Measurements from ENCODE around the gene RGS17.

Gene RGS17

GRCh38 chr6:153131037-153131981, at the start of gene RGS17 (continued):
- TF ChIP-seq ZSCAN4 (tag by site-specific recombination; IDR thresholded peaks at IDR 0.05): no peak
- TF ChIP-seq SP3 (tag by site-specific recombination; IDR thresholded peaks at IDR 0.05): peak; percentile 49
- TF ChIP-seq ZNF398 (tag by site-specific recombination; IDR thresholded peaks at IDR 0.05): peak; percentile 85
- no peak for TF ChIP-seq ZNF140 (tag by site-specific recombination; IDR thresholded peaks at IDR 0.05)
- TF ChIP-seq, protein P1, sequence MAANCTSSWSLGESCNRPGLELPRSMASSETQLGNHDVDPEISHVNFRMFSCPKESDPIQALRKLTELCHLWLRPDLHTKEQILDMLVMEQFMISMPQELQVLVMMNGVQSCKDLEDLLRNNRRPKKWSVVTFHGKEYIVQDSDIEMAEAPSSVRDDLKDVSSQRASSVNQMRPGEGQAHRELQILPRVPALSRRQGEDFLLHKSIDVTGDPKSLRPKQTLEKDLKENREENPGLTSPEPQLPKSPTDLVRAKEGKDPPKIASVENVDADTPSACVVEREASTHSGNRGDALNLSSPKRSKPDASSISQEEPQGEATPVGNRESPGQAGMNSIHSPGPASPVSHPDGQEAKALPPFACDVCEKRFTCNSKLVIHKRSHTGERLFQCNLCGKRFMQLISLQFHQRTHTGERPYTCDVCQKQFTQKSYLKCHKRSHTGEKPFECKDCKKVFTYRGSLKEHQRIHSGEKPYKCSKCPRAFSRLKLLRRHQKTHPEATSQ (tag by site-specific recombination; IDR thresholded peaks at IDR 0.05): no peak
- 0 out of 2 replicates have a peak, but pooled peaks have one; percentile 7 for TF ChIP-seq ZIC2 (tag by site-specific recombination; IDR thresholded peaks at IDR 0.05)
- no peak for TF ChIP-seq ZNF211 (tag by site-specific recombination; IDR thresholded peaks at IDR 0.05; ENCODE audit: low read depth)
- TF ChIP-seq ZNF777 (tag by site-specific recombination; IDR thresholded peaks at IDR 0.05; ENCODE audit: borderline replicate concordance): no peak
- TF ChIP-seq ZBTB26 (tag by site-specific recombination; optimal IDR thresholded peaks at IDR 0.05): peak; percentile 59
- peak; percentile 37; the same call in 1 of the 2 replicates for TF ChIP-seq SP2 (tag by site-specific recombination; IDR thresholded peaks at IDR 0.05)
- TF ChIP-seq ZNF426 (tag by site-specific recombination; IDR thresholded peaks at IDR 0.05): no peak
- peak; percentile 39; the same call in 1 of the 2 replicates for TF ChIP-seq ZNF561 (tag by site-specific recombination; IDR thresholded peaks at IDR 0.05; ENCODE audit: borderline replicate concordance)
- peak; percentile 46; the same call in 1 of the 2 replicates for TF ChIP-seq ZBTB8A (tag by site-specific recombination; IDR thresholded peaks at IDR 0.05)
- peak; percentile 35; the same call in 1 of the 2 replicates for TF ChIP-seq ZBTB20 (tag by site-specific recombination; IDR thresholded peaks at IDR 0.05)
- TF ChIP-seq, protein P2, sequence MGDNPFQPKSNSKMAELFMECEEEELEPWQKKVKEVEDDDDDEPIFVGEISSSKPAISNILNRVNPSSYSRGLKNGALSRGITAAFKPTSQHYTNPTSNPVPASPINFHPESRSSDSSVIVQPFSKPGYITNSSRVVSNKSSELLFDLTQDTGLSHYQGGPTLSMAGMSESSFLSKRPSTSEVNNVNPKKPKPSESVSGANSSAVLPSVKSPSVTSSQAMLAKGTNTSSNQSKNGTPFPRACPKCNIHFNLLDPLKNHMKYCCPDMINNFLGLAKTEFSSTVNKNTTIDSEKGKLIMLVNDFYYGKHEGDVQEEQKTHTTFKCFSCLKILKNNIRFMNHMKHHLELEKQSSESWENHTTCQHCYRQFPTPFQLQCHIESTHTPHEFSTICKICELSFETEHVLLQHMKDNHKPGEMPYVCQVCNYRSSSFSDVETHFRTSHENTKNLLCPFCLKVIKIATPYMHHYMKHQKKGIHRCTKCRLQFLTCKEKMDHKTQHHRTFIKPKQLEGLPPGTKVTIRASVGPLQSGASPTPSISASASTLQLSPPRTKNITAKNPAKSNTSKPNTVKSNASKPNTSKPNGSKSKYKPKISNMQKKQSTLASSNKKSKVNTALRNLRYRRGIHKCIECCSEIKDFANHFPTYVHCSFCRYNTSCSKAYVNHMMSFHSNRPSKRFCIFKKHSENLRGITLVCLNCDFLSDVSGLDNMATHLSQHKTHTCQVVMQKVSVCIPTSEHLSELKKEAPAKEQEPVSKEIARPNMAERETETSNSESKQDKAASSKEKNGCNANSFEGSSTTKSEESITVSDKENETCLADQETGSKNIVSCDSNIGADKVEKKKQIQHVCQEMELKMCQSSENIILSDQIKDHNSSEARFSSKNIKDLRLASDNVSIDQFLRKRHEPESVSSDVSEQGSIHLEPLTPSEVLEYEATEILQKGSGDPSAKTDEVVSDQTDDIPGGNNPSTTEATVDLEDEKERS (tag by site-specific recombination; IDR thresholded peaks at IDR 0.05): no peak
- TF ChIP-seq YY1 (tag by site-specific recombination; IDR thresholded peaks at IDR 0.05): peak; percentile 50
- 0 out of 2 replicates have a peak, but pooled peaks have one; percentile 5 for TF ChIP-seq ZNF596 (tag by site-specific recombination; IDR thresholded peaks at IDR 0.05)
